OCI-LY7 (cell line): Measurements from ENCODE around the gene BMP15. TPM values are rescaled to one million over a fixed set of nuclear protein-coding genes. Genes with fewer than 3 reads are reported as not detected.

Source experiments
- BruUV-seq: library from RNA; stranded (reverse); fragments of 400-500 nt; replicated peaks from 2 replicates; lab custom pipeline; 2021; lab: Mats Ljungman, UMichigan
- CTCF ChIA-PET: fragments of 300-600 bp; sonication (Branson Sonifier 250); formaldehyde crosslinking; loops from one replicate; lab custom pipeline; 2022; ENCODE audit warnings: antibody characterized with exemption; ENCODE audit not compliant: unreplicated experiment; lab: Charles Lee
- POLR2A ChIA-PET: fragments of 300-600 bp; sonication (Branson Sonifier 250); formaldehyde crosslinking; loops from one replicate; lab custom pipeline; 2022; ENCODE audit warnings: antibody characterized with exemption; lab: Charles Lee
- DNase-seq: peaks from one replicate; pipeline ENCODE4 v3.0.0-alpha.2; 2015; ENCODE audit warnings: low spot score
- H2AFZ ChIP-seq: fragments of 200-600 bp; sonication (generic), shearing (Covaris generic); 2 replicates; pipeline ENCODE4 v1.6.1; 2014; ENCODE audit warnings: mild to moderate bottlenecking, antibody characterized with exemption, low read length, moderate library complexity
- H3K27ac ChIP-seq: fragments of 200-600 bp; sonication (generic); 2 replicates; pipeline ENCODE4 v1.5.1; 2014; ENCODE audit warnings: mixed run types, low read depth, mild to moderate bottlenecking, moderate library complexity, low read length, inconsistent platforms; ENCODE audit not compliant: poor library complexity, severe bottlenecking
- H3K36me3 ChIP-seq: fragments of 200-600 bp; sonication (generic); 2 replicates; pipeline ENCODE4 v1.6.1; 2014; ENCODE audit warnings: mild to moderate bottlenecking, antibody characterized with exemption, low read length, moderate library complexity, mixed read lengths; ENCODE audit not compliant: insufficient read depth
- H3K4me1 ChIP-seq: fragments of 200-600 bp; sonication (generic); 2 replicates; pipeline ENCODE4 v1.5.1; 2014; ENCODE audit warnings: mild to moderate bottlenecking, low read length; ENCODE audit not compliant: insufficient read depth, poor library complexity, severe bottlenecking
- H3K4me2 ChIP-seq: fragments of 200-600 bp; sonication (generic); 2 replicates; pipeline ENCODE4 v1.6.1; 2014; ENCODE audit warnings: mild to moderate bottlenecking, low read length
- H3K4me3 ChIP-seq: fragments of 200-600 bp; sonication (generic); 2 replicates; pipeline ENCODE4 v1.5.1; 2014; ENCODE audit warnings: mild to moderate bottlenecking, low read depth, low read length; ENCODE audit not compliant: poor library complexity, severe bottlenecking
- H3K79me2 ChIP-seq: fragments of 200-600 bp; sonication (generic); 2 replicates; pipeline ENCODE4 v1.6.1; 2016; ENCODE audit warnings: low read depth, mild to moderate bottlenecking, low read length, moderate library complexity, mixed read lengths; ENCODE audit not compliant: insufficient read depth
- H3K9me2 ChIP-seq: fragments of 200-600 bp; sonication (generic); 2 replicates; pipeline ENCODE4 v1.6.1; 2016; ENCODE audit warnings: mild to moderate bottlenecking, low read length, mixed read lengths; ENCODE audit not compliant: insufficient read depth
- H3K9me3 ChIP-seq: fragments of 200-600 bp; sonication (generic); 2 replicates; pipeline ENCODE4 v1.6.1; 2014; ENCODE audit warnings: mild to moderate bottlenecking, mixed run types, low read length, mixed read lengths
- H4K20me1 ChIP-seq: fragments of 200-600 bp; sonication (generic); 2 replicates; pipeline ENCODE4 v1.6.1; 2014; ENCODE audit warnings: mild to moderate bottlenecking, antibody characterized with exemption, low read length, moderate library complexity, mixed read lengths; ENCODE audit not compliant: insufficient read depth
- EZH2phosphoT487 ChIP-seq: fragments of 200-600 bp; sonication (generic); IDR thresholded peaks from 2 replicates; pipeline ENCODE4 v1.6.1; 2018; ENCODE audit warnings: low read depth, borderline replicate concordance, mild to moderate bottlenecking, mixed run types, antibody characterized with exemption, low read length, moderate library complexity, mixed read lengths
- intact Hi-C: fragments of 100-400 bp; cut with micrococcal nuclease; formaldehyde crosslinking; loops from one replicate; pipeline ENCODE4 v1.10.0; 2022; ENCODE audit not compliant: unreplicated experiment
- total RNA-seq, 2 experiments: library from RNA; depleted of rRNA in 1 of 2; stranded (reverse); fragments of >200 nt in 1 of 2; shearing (Covaris generic) in 1 of 2; gene quantifications; 2 replicates each; pipeline ENCODE4 v1.2.3, GENCODE V29; 2014 to 2022
- TF ChIP-seq, protein P1 (sequence below): fragments of 200-600 bp; sonication (generic); conservative IDR thresholded peaks from 2 replicates; pipeline ENCODE4 v1.5.1; 2014; ENCODE audit warnings: mild to moderate bottlenecking, antibody characterized with exemption, low read length, moderate library complexity, mixed read lengths

Gene BMP15
- total RNA-seq, 2 experiments from 2014 or later, result not detected

DNA sequence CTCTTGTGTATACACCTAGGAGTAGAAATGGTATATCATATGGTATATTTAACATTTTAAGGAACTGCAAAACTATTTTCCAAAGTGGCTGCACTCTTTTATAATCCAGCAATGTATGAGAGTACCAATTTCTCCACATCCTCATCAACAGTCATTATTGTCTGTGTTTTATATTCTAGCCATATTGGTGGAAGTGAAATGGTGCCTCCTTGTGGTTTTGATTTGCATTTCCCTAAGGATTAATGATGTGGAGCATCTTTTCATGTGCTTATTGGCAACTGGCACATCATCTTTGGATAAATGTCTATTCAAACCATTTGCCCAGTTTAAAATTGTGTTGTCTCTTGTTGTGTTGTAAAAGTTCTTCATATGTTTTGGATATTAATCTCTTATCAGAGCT, 9.6 kb downstream of the BMP15 start:
- TF ChIP-seq, protein P1, sequence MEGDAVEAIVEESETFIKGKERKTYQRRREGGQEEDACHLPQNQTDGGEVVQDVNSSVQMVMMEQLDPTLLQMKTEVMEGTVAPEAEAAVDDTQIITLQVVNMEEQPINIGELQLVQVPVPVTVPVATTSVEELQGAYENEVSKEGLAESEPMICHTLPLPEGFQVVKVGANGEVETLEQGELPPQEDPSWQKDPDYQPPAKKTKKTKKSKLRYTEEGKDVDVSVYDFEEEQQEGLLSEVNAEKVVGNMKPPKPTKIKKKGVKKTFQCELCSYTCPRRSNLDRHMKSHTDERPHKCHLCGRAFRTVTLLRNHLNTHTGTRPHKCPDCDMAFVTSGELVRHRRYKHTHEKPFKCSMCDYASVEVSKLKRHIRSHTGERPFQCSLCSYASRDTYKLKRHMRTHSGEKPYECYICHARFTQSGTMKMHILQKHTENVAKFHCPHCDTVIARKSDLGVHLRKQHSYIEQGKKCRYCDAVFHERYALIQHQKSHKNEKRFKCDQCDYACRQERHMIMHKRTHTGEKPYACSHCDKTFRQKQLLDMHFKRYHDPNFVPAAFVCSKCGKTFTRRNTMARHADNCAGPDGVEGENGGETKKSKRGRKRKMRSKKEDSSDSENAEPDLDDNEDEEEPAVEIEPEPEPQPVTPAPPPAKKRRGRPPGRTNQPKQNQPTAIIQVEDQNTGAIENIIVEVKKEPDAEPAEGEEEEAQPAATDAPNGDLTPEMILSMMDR, result 0 out of 2 replicates have a peak, but pooled peaks have one; percentile 17
- no peak for TF ChIP-seq EZH2phosphoT487
- no peaks in the 10 kb centered on the region for H3K79me2 ChIP-seq
- H2AFZ ChIP-seq, result no peak overlapping the region
- POLR2A ChIA-PET, result no interaction called here
- H3K36me3 ChIP-seq, result no peaks in the 10 kb centered on the region
- H3K9me3 ChIP-seq, result no peaks in the 10 kb centered on the region
- H3K4me1 ChIP-seq, result no peaks in the 10 kb centered on the region
- intact Hi-C loops, result no loop called here
- no peak overlapping the region for H3K27ac ChIP-seq
- no TSS peak for BruUV-seq
- DNase-seq, result no peak
- no peaks in the 10 kb centered on the region for H4K20me1 ChIP-seq
- no peak overlapping the region for H3K4me3 ChIP-seq
- CTCF ChIA-PET, result no interaction called here
- no peak overlapping the region for H3K4me2 ChIP-seq
- no peaks in the 10 kb centered on the region for H3K9me2 ChIP-seq

DNA sequence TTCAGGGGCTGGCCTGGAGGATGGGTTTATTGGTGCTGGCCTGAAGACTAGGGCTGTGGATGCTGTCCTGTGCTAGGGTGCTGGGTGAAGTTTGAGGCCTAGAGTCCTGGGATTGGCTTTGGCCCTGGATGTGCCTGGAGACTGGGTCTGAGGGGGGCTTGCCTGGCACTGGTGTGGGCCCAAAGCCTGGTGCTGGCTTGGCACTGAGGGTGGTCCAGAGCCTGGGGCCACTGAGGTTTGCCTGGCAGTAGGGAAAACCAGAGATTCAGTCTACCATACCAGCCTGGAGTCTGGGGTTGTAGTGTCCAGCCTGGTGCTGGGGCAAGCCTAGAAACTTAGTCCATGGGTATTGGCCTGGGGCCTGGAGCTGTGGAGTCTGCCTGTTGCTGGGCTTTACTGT, 16.6 kb downstream of the BMP15 start:
- Histone ChIP-seq H3K4me3 (no peak overlapping the region), H3K27ac (no peak overlapping the region), H4K20me1 (no peaks in the 10 kb centered on the region), H3K4me2 (no peak overlapping the region), H3K4me1 (no peaks in the 10 kb centered on the region), H3K79me2 (no peaks in the 10 kb centered on the region), H3K9me3 (no peaks in the 10 kb centered on the region), H3K36me3 (no peaks in the 10 kb centered on the region), H3K9me2 (no peaks in the 10 kb centered on the region), H2AFZ (no peak overlapping the region)
- intact Hi-C loops, result no loop called here
- no TSS peak for BruUV-seq
- DNase-seq, result no peak
- TF ChIP-seq EZH2phosphoT487, result no peak
- TF ChIP-seq, protein P1, result no peak
- CTCF ChIA-PET, result no interaction called here
- POLR2A ChIA-PET, result no interaction called here

DNA sequence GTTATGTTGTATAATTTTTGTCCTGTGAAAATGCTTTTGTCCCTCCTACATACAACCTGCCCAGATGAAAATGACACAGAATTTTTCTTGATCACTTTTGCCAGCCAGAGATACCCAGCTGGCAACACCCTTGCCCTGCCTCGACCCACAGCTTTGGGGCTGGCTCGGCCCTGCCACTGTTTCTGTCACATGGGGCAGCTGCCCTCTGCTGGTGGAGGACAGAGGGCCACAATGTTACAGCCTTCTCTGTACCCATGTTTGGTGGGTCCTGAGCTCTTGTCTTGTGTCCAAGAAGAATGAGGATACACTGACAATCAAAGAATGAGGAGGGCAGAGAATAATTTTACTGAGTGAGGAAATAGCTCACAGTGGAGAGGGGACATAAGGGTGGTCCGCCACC, 31.1 kb downstream of the BMP15 start:
- Histone ChIP-seq H3K36me3 (no peaks in the 10 kb centered on the region), H3K4me2 (no peak overlapping the region), H3K79me2 (no peaks in the 10 kb centered on the region), H4K20me1 (no peaks in the 10 kb centered on the region), H3K9me3 (no peaks in the 10 kb centered on the region), H3K4me1 (no peaks in the 10 kb centered on the region), H3K4me3 (no peak overlapping the region), H3K27ac (no peak overlapping the region), H2AFZ (no peak overlapping the region), H3K9me2 (no peaks in the 10 kb centered on the region)
- TF ChIP-seq, protein P1, result peak; percentile 46
- TF ChIP-seq EZH2phosphoT487, result no peak
- CTCF ChIA-PET, result no interaction called here
- DNase-seq, result peak; percentile 1
- intact Hi-C loops, result no loop called here
- POLR2A ChIA-PET, result no interaction called here
- BruUV-seq, result no TSS peak
